DMS53 (cell line): ENCODE measurements around the gene FAM217A.

Experiments used
- DNase-seq: peaks from one replicate; lab custom pipeline; 2025; lab: John Stamatoyannopoulos, UW

The FAM217A gene

DNA sequence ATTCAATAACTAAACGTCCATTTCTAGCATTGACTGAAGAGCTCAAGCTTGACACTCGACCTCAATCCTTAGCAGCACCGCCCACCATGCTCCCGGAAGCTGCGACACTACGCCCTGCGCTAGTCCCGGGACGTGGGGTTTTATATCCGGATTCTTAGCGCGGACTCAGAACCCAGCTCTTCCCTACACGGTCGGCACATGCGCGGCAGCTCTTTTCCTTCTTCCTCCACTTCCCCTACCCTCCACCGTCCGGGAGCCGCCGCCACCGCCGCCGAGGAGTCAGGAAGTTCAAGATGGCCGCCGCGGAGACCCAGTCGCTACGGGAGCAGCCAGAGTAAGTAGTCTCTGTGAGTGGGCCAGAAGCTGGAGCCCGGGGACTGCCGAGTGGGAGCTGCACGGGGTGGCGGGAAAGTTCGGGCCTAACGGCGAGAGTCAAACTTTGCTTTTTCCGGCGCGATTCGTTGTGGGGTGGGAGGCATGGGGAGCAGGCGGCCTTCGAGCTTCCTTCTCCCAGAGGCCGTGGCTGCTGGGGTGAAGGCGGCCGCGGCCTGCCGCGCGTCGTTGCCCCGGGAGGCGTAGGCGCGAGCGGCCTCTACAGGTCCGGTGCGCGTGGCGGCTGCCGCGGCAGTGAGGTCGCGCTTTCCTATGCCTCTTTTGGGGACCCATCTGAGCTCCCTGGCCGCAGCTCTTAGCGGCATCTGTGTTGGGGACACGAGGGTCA, 57.6 kb downstream of the FAM217A start:
- peak; percentile 99 for DNase-seq

DNA sequence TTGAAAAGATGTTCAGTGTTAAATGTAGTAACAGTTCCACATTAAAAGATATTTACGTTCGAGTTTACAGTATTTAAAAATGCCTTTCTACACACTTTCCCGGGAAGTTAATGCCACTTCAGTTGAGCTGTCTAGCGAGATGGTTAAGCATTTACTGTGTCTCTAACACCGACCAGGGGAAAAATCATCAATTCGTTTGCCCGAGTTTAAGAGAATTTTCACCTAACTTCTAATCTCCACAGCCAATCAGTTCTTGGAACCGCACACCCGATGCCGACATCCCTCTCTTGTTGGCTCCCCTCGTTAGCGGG, 58.2 kb downstream of the FAM217A start:
- DNase-seq = no peak

DNA sequence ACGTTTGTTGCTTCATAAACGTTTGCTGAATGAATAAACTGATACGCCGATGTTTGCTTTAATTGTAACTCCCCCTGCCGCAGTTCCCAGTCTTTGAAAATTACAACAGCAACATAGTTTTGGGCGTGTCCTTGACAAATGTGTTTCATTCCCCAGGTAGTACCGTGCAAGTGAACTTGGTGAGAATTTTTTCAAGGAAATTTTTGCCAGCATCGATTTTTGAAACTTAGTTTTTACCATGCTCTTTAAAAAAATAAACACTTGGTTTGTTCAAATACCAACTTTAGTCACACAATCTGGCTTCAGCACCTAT, 60.1 kb downstream of the FAM217A start:
- DNase-seq = no peak
